ENCODE measurements around the gene PRKG1. TPM values are rescaled to one million over a fixed set of nuclear protein-coding genes. Genes with fewer than 3 reads are reported as not detected.

The PRKG1 gene
- total RNA-seq, 2 experiments from 2014 or later: not detected

GRCh38 chr10:51119441-51119840 is 45.2 kb downstream of the PRKG1 start:
- Mint-ChIP-seq H3K27me3 (no peaks in the 10 kb centered on the region), H3K4me3 (no peak overlapping the region), H3K27ac (no peak overlapping the region), H3K9me3 (peaks cover 1% of the 10 kb centered on the region), H3K36me3 (no peaks in the 10 kb centered on the region), H3K4me1 (no peaks in the 10 kb centered on the region)
- DNase-seq: no peak

- no peaks in the 10 kb centered on the region for H3K4me1 Mint-ChIP-seq
- H3K9me3 Mint-ChIP-seq: peaks cover 4% of the 10 kb centered on the region
- H3K27me3 Mint-ChIP-seq: no peaks in the 10 kb centered on the region
- H3K36me3 Mint-ChIP-seq: no peaks in the 10 kb centered on the region
- H3K4me3 Mint-ChIP-seq: no peak overlapping the region
- no peak overlapping the region for H3K27ac Mint-ChIP-seq
- DNase-seq: no peak
Observed at GRCh38 chr10:51121861-51122260, 47.6 kb downstream of the PRKG1 start.

- no peaks in the 10 kb centered on the region for H3K4me1 Mint-ChIP-seq
- no peaks in the 10 kb centered on the region for H3K36me3 Mint-ChIP-seq
- H3K4me3 Mint-ChIP-seq: no peak overlapping the region
- peaks cover 9% of the 10 kb centered on the region for H3K9me3 Mint-ChIP-seq
- H3K27ac Mint-ChIP-seq: no peak overlapping the region
- DNase-seq: no peak
- no peaks in the 10 kb centered on the region for H3K27me3 Mint-ChIP-seq
Observed at GRCh38 chr10:51124852-51125251, 50.6 kb downstream of the PRKG1 start.

GRCh38 chr10:51125518-51125917 is 51.2 kb downstream of the PRKG1 start:
- H3K27me3 Mint-ChIP-seq: no peaks in the 10 kb centered on the region
- H3K4me1 Mint-ChIP-seq: no peaks in the 10 kb centered on the region
- H3K9me3 Mint-ChIP-seq: peaks cover 9% of the 10 kb centered on the region
- H3K4me3 Mint-ChIP-seq: no peak overlapping the region
- no peak for DNase-seq
- no peak overlapping the region for H3K27ac Mint-ChIP-seq
- no peaks in the 10 kb centered on the region for H3K36me3 Mint-ChIP-seq

- Mint-ChIP-seq H3K27ac (no peak overlapping the region), H3K36me3 (no peaks in the 10 kb centered on the region), H3K4me3 (no peak overlapping the region), H3K9me3 (peaks cover 9% of the 10 kb centered on the region), H3K4me1 (no peaks in the 10 kb centered on the region), H3K27me3 (no peaks in the 10 kb centered on the region)
- DNase-seq: no peak
Observed at GRCh38 chr10:51129946-51130544, 55.8 kb downstream of the PRKG1 start.

GRCh38 chr10:51137756-51138529 is 63.7 kb downstream of the PRKG1 start:
- DNase-seq: no peak
- no peaks in the 10 kb centered on the region for H3K36me3 Mint-ChIP-seq
- H3K27me3 Mint-ChIP-seq: no peaks in the 10 kb centered on the region
- H3K9me3 Mint-ChIP-seq: no peaks in the 10 kb centered on the region
- no peaks in the 10 kb centered on the region for H3K4me1 Mint-ChIP-seq
- no peak overlapping the region for H3K27ac Mint-ChIP-seq
- no peak overlapping the region for H3K4me3 Mint-ChIP-seq

- no peak overlapping the region for H3K4me3 Mint-ChIP-seq
- H3K36me3 Mint-ChIP-seq: no peaks in the 10 kb centered on the region
- no peaks in the 10 kb centered on the region for H3K9me3 Mint-ChIP-seq
- H3K4me1 Mint-ChIP-seq: no peaks in the 10 kb centered on the region
- H3K27me3 Mint-ChIP-seq: no peaks in the 10 kb centered on the region
- DNase-seq: no peak
- no peak overlapping the region for H3K27ac Mint-ChIP-seq
Observed at GRCh38 chr10:51139176-51139575, 64.9 kb downstream of the PRKG1 start.

GRCh38 chr10:51141010-51141409 is 66.7 kb downstream of the PRKG1 start:
- no peak for DNase-seq
- Mint-ChIP-seq H3K36me3 (no peaks in the 10 kb centered on the region), H3K9me3 (no peaks in the 10 kb centered on the region), H3K27ac (no peak overlapping the region), H3K4me1 (no peaks in the 10 kb centered on the region), H3K27me3 (no peaks in the 10 kb centered on the region), H3K4me3 (no peak overlapping the region)

- H3K4me3 Mint-ChIP-seq: no peak overlapping the region
- no peaks in the 10 kb centered on the region for H3K9me3 Mint-ChIP-seq
- no peaks in the 10 kb centered on the region for H3K36me3 Mint-ChIP-seq
- no peaks in the 10 kb centered on the region for H3K4me1 Mint-ChIP-seq
- no peak for DNase-seq
- H3K27ac Mint-ChIP-seq: no peak overlapping the region
- H3K27me3 Mint-ChIP-seq: no peaks in the 10 kb centered on the region
Observed at GRCh38 chr10:51144161-51144781, 70.0 kb downstream of the PRKG1 start.

- Mint-ChIP-seq H3K4me3 (no peak overlapping the region), H3K4me1 (no peaks in the 10 kb centered on the region), H3K9me3 (no peaks in the 10 kb centered on the region), H3K27me3 (no peaks in the 10 kb centered on the region), H3K36me3 (no peaks in the 10 kb centered on the region), H3K27ac (no peak overlapping the region)
- no peak for DNase-seq
Observed at GRCh38 chr10:51145375-51145774, 71.1 kb downstream of the PRKG1 start.

- Mint-ChIP-seq H3K4me1 (no peaks in the 10 kb centered on the region), H3K4me3 (no peak overlapping the region), H3K27me3 (no peaks in the 10 kb centered on the region), H3K36me3 (no peaks in the 10 kb centered on the region), H3K9me3 (no peaks in the 10 kb centered on the region), H3K27ac (no peak overlapping the region)
- DNase-seq: no peak
Observed at GRCh38 chr10:51147644-51148399, 73.5 kb downstream of the PRKG1 start.

GRCh38 chr10:51156926-51157325 is 82.6 kb downstream of the PRKG1 start:
- no peak overlapping the region for H3K27ac Mint-ChIP-seq
- no peaks in the 10 kb centered on the region for H3K9me3 Mint-ChIP-seq
- H3K27me3 Mint-ChIP-seq: no peaks in the 10 kb centered on the region
- H3K4me1 Mint-ChIP-seq: no peaks in the 10 kb centered on the region
- no peak overlapping the region for H3K4me3 Mint-ChIP-seq
- H3K36me3 Mint-ChIP-seq: no peaks in the 10 kb centered on the region
- no peak for DNase-seq

GRCh38 chr10:51158832-51159231 is 84.5 kb downstream of the PRKG1 start:
- no peaks in the 10 kb centered on the region for H3K4me1 Mint-ChIP-seq
- no peak overlapping the region for H3K27ac Mint-ChIP-seq
- no peak for DNase-seq
- H3K9me3 Mint-ChIP-seq: no peaks in the 10 kb centered on the region
- no peak overlapping the region for H3K4me3 Mint-ChIP-seq
- H3K36me3 Mint-ChIP-seq: no peaks in the 10 kb centered on the region
- H3K27me3 Mint-ChIP-seq: no peaks in the 10 kb centered on the region

- Mint-ChIP-seq H3K9me3 (no peaks in the 10 kb centered on the region), H3K36me3 (no peaks in the 10 kb centered on the region), H3K4me3 (no peak overlapping the region), H3K4me1 (no peaks in the 10 kb centered on the region), H3K27me3 (no peaks in the 10 kb centered on the region), H3K27ac (no peak overlapping the region)
- DNase-seq: no peak
Observed at GRCh38 chr10:51159841-51160240, 85.6 kb downstream of the PRKG1 start.

GRCh38 chr10:51162002-51162401 is 87.7 kb downstream of the PRKG1 start:
- no peaks in the 10 kb centered on the region for H3K27me3 Mint-ChIP-seq
- no peaks in the 10 kb centered on the region for H3K4me1 Mint-ChIP-seq
- no peaks in the 10 kb centered on the region for H3K36me3 Mint-ChIP-seq
- no peak overlapping the region for H3K4me3 Mint-ChIP-seq
- H3K27ac Mint-ChIP-seq: no peak overlapping the region
- H3K9me3 Mint-ChIP-seq: no peaks in the 10 kb centered on the region
- no peak for DNase-seq

Data from activated naive CD8-positive, alpha-beta T cell treated with anti-CD3 and anti-CD28 coated beads for 36 hours (primary cell).